ENCODE data around the gene SBK2.

Gene SBK2

GRCh38 chr19:55549500-55550320, 12.8 kb upstream of the SBK2 start:
- no peak for TF ChIP-seq POLR2A (IDR thresholded peaks at IDR 0.05; ENCODE audit: extremely low read depth, insufficient read length)
- TF ChIP-seq MYC (IDR thresholded peaks at IDR 0.05; ENCODE audit: low read depth, low read length) = no peak
- no peak for TF ChIP-seq CTCF (IDR thresholded peaks at IDR 0.05; ENCODE audit: low read depth, low read length)
- TF ChIP-seq MAX (IDR thresholded peaks at IDR 0.05; ENCODE audit: low read depth, low read length) = no peak
- no peak overlapping the region for H3K4me3 ChIP-seq (ENCODE audit: low read depth, low read length)
- no peak for DNase-seq (ENCODE audit: low read depth)

GRCh38 chr19:55546822-55547614, 10.1 kb upstream of the SBK2 start:
- H3K4me3 ChIP-seq (ENCODE audit: low read depth, low read length) = no peak overlapping the region
- DNase-seq (ENCODE audit: low read depth) = no peak
- TF ChIP-seq POLR2A (IDR thresholded peaks at IDR 0.05; ENCODE audit: extremely low read depth, insufficient read length) (no peak), MYC (IDR thresholded peaks at IDR 0.05; ENCODE audit: low read depth, low read length) (no peak), MAX (IDR thresholded peaks at IDR 0.05; ENCODE audit: low read depth, low read length) (no peak), CTCF (IDR thresholded peaks at IDR 0.05; ENCODE audit: low read depth, low read length) (no peak)

GRCh38 chr19:55546011-55546410, 9.1 kb upstream of the SBK2 start:
- no peak for DNase-seq (ENCODE audit: low read depth)
- H3K4me3 ChIP-seq (ENCODE audit: low read depth, low read length) = no peak overlapping the region
- no peak for TF ChIP-seq MYC (IDR thresholded peaks at IDR 0.05; ENCODE audit: low read depth, low read length)
- no peak for TF ChIP-seq POLR2A (IDR thresholded peaks at IDR 0.05; ENCODE audit: extremely low read depth, insufficient read length)
- no peak for TF ChIP-seq MAX (IDR thresholded peaks at IDR 0.05; ENCODE audit: low read depth, low read length)
- TF ChIP-seq CTCF (IDR thresholded peaks at IDR 0.05; ENCODE audit: low read depth, low read length) = no peak

GRCh38 chr19:55545443-55545842, 8.5 kb upstream of the SBK2 start, which contains the start of gene SBK3:
SBK3 (minus strand) TSS chr19:55545543; CDS start chr19:55545543, 0 bp downstream.
- no peak for TF ChIP-seq MYC (IDR thresholded peaks at IDR 0.05; ENCODE audit: low read depth, low read length)
- TF ChIP-seq MAX (IDR thresholded peaks at IDR 0.05; ENCODE audit: low read depth, low read length) = no peak
- TF ChIP-seq CTCF (IDR thresholded peaks at IDR 0.05; ENCODE audit: low read depth, low read length) = no peak
- no peak for TF ChIP-seq POLR2A (IDR thresholded peaks at IDR 0.05; ENCODE audit: extremely low read depth, insufficient read length)
- H3K4me3 ChIP-seq (ENCODE audit: low read depth, low read length) = no peak within 1 kb of the TSS
- DNase-seq (ENCODE audit: low read depth) = no peak

- no peak for DNase-seq (ENCODE audit: low read depth)
- TF ChIP-seq MYC (IDR thresholded peaks at IDR 0.05; ENCODE audit: low read depth, low read length) (no peak), MAX (IDR thresholded peaks at IDR 0.05; ENCODE audit: low read depth, low read length) (no peak), CTCF (IDR thresholded peaks at IDR 0.05; ENCODE audit: low read depth, low read length) (no peak), POLR2A (IDR thresholded peaks at IDR 0.05; ENCODE audit: extremely low read depth, insufficient read length) (no peak)
- H3K4me3 ChIP-seq (ENCODE audit: low read depth, low read length) = no peak overlapping the region
These were observed 8.0 kb upstream of the SBK2 start for GRCh38 chr19:55544776-55545439.

Data from NB4 (cell line).